ENCODE measurements around the gene LRRC26.

LRRC26 gene

GRCh38 chr9:137157618-137158415, 12.0 kb downstream of the LRRC26 start:
- DNase-seq (ENCODE audit: extremely low read depth in 1 of 2, low read depth in 1 of 2) = no peak

- DNase-seq (ENCODE audit: extremely low read depth in 1 of 2, low read depth in 1 of 2) = peak; percentile 43 to 51
These were observed 13.1 kb downstream of the LRRC26 start for GRCh38 chr9:137156567-137157375.

- DNase-seq (ENCODE audit: extremely low read depth in 1 of 2, low read depth in 1 of 2) = no peak
These were observed 16.9 kb downstream of the LRRC26 start for GRCh38 chr9:137152844-137153405.

- peak in 1 of 2 donors; percentile 73 for DNase-seq (ENCODE audit: extremely low read depth in 1 of 2, low read depth in 1 of 2)
These were observed 19.0 kb downstream of the LRRC26 start for GRCh38 chr9:137150617-137151457.

- no peak for DNase-seq (ENCODE audit: extremely low read depth in 1 of 2, low read depth in 1 of 2)
These were observed 19.8 kb downstream of the LRRC26 start for GRCh38 chr9:137149942-137150616.

GRCh38 chr9:137149363-137149762, 20.5 kb downstream of the LRRC26 start:
- no peak for DNase-seq (ENCODE audit: extremely low read depth in 1 of 2, low read depth in 1 of 2)

- no peak for DNase-seq (ENCODE audit: extremely low read depth in 1 of 2, low read depth in 1 of 2)
These were observed 21.2 kb downstream of the LRRC26 start for GRCh38 chr9:137148661-137149060.

GRCh38 chr9:137148242-137148641, 21.6 kb downstream of the LRRC26 start:
- no peak for DNase-seq (ENCODE audit: extremely low read depth in 1 of 2, low read depth in 1 of 2)

GRCh38 chr9:137147793-137148160, 22.1 kb downstream of the LRRC26 start:
- no peak for DNase-seq (ENCODE audit: extremely low read depth in 1 of 2, low read depth in 1 of 2)

- DNase-seq (ENCODE audit: extremely low read depth in 1 of 2, low read depth in 1 of 2) = no peak
These were observed 22.6 kb downstream of the LRRC26 start for GRCh38 chr9:137147091-137147792.

- no peak for DNase-seq (ENCODE audit: extremely low read depth in 1 of 2, low read depth in 1 of 2)
These were observed 23.3 kb downstream of the LRRC26 start for GRCh38 chr9:137146527-137146918.

- DNase-seq (ENCODE audit: extremely low read depth in 1 of 2, low read depth in 1 of 2) = no peak
These were observed 23.9 kb downstream of the LRRC26 start for GRCh38 chr9:137145731-137146526.

GRCh38 chr9:137143459-137143858, 26.4 kb downstream of the LRRC26 start:
- no peak for DNase-seq (ENCODE audit: extremely low read depth in 1 of 2, low read depth in 1 of 2)

- DNase-seq (ENCODE audit: extremely low read depth in 1 of 2, low read depth in 1 of 2) = no peak
These were observed 27.6 kb downstream of the LRRC26 start for GRCh38 chr9:137141976-137142936.

- DNase-seq (ENCODE audit: extremely low read depth in 1 of 2, low read depth in 1 of 2) = no peak
These were observed 28.6 kb downstream of the LRRC26 start for GRCh38 chr9:137141050-137141810.

- DNase-seq (ENCODE audit: extremely low read depth in 1 of 2, low read depth in 1 of 2) = no peak
These were observed 29.5 kb downstream of the LRRC26 start for GRCh38 chr9:137140151-137141012.

Measured in stimulated activated CD8-positive, alpha-beta memory T cell treated with anti-CD3 and anti-CD28 coated beads, Interleukin-7, amount 100 ng/mL, for 48 hours (primary cell).